Spleen (tissue), 11 donors: ENCODE data around the gene SLC27A1. TPM values are rescaled to one million over a fixed set of nuclear protein-coding genes. Genes with fewer than 3 reads are reported as not detected.

Experiments used
- DNase-seq: peaks from one replicate; pipeline ENCODE4 v3.0.0-alpha.2; 2020
- H3K27ac ChIP-seq, 8 donors: fragments of 200-600 bp; sonication (generic) in 7 of 8; 1 replicate in 4 of 8; 2 replicates in 4 of 8; pipeline versions ENCODE4 v1.5.0 to v1.8.0; 2016 to 2021; ENCODE audit warnings: inconsistent platforms in 4 of 8, mild to moderate bottlenecking in 4 of 8, moderate library complexity in 1 of 8
- H3K27me3 ChIP-seq, 7 donors: fragments of 200-600 bp; sonication (generic) in 6 of 7; replicated peaks in 1 of 7; 1 replicate in 4 of 7; 2 replicates in 3 of 7; pipeline versions ENCODE4 v1.5.0 to v1.8.0; 2016 to 2021; ENCODE audit warnings: inconsistent platforms in 3 of 7, mild to moderate bottlenecking in 1 of 7
- H3K36me3 ChIP-seq, 6 donors: fragments of 200-600 bp; sonication (generic) in 5 of 6; 1 replicate in 4 of 6; 2 replicates in 2 of 6; pipeline versions ENCODE4 v1.5.0 to v1.8.0; 2016 to 2021; ENCODE audit warnings: inconsistent platforms in 2 of 6
- H3K4me1 ChIP-seq, 6 donors: fragments of 200-600 bp; sonication (generic) in 5 of 6; 1 replicate in 3 of 6; 2 replicates in 3 of 6; pipeline versions ENCODE4 v1.5.0 to v1.8.0; 2016 to 2021; ENCODE audit warnings: inconsistent platforms in 3 of 6
- H3K4me3 ChIP-seq, 8 donors: fragments of 200-600 bp; sonication (generic) in 7 of 8; 1 replicate in 4 of 8; 2 replicates in 4 of 8; pipeline versions ENCODE4 v1.5.0 to v1.8.0; 2016 to 2021; ENCODE audit warnings: inconsistent platforms in 4 of 8, mild to moderate bottlenecking in 4 of 8, moderate library complexity in 2 of 8
- H3K9me3 ChIP-seq, 8 donors: fragments of 200-600 bp; sonication (generic) in 7 of 8; 1 replicate in 4 of 8; 2 replicates in 4 of 8; pipeline versions ENCODE4 v1.5.0 to v1.8.0; 2016 to 2021; ENCODE audit warnings: inconsistent platforms in 4 of 8
- POLR2A ChIP-seq, 3 donors: fragments of 450-650 bp; IDR thresholded peaks; one replicate each; pipeline ENCODE4 v1.5.1; 2017; ENCODE audit warnings: antibody characterized with exemption in 3 of 3, mild to moderate bottlenecking in 1 of 3
- POLR2AphosphoS5 ChIP-seq, 3 donors: sonication (generic); formaldehyde crosslinking; IDR thresholded peaks; one replicate each; pipeline ENCODE4 v1.5.1; 2017; ENCODE audit warnings: antibody characterized with exemption in 3 of 3
- WGBS, 5 donors: extraction: QIAGEN DNeasy Blood & Tissue Kit in 3 of 5; methylation state at CpG; one replicate each; pipeline versions ENCODE4 v1.1.5 to v1.1.7; 2013 to 2018; 5-methylcytosine and 5-hydroxymethylcytosine counted together
- intact Hi-C: fragments of 100-400 bp; cut with DNase I; formaldehyde crosslinking; loops from one replicate; pipeline ENCODE4 v1.15.0; 2023; ENCODE audit warnings: low total_unique reads
- polyA plus RNA-seq, 3 donors: library from polyadenylated mRNA; stranded (reverse); fragments of 200-250 nt; gene quantifications; one replicate each; pipeline ENCODE4 v1.2.1, GENCODE V29; 2013
- total RNA-seq, 7 donors: library from RNA; depleted of rRNA in 3 of 7; stranded (reverse); fragments of >200 nt in 3 of 7; fragmentation: NEBNext Ultra II Directional in 4 of 7; extraction: Animal tissue kit (Norgen Biotek cat#: 25700) in 4 of 7; gene quantifications; one replicate each; pipeline versions ENCODE4 v1.1.0 to v1.2.1, GENCODE V29; 2016 to 2021
- TF ChIP-seq, protein P1 (sequence below), 11 experiments: fragments of 200-600 bp in 7 of 11; fragments of 450-650 bp in 4 of 11; sonication (generic) in 4 of 11; IDR thresholded peaks in 8 of 11; conservative IDR thresholded peaks in 3 of 11; 1 replicate in 7 of 11; 2 replicates in 4 of 11; pipeline versions ENCODE4 v1.4.0 to v1.8.0; 2016 to 2021; ENCODE audit warnings: antibody characterized with exemption in 11 of 11, inconsistent platforms in 4 of 11, mild to moderate bottlenecking in 1 of 11
- donor health status: healthy with polysubstance abuse.
- donor health status: DM: no; HTN: no; CAD: no; lungs with moderate emphysema.
- donor health status: DM: no; HTN: no; CAD: no.
- donor health status: Bipolar disorder and iron deficiency.
- donor health status: healthy.
- donor health status: DM: no; HTN: no; CAD: no.
- donor health status: DM: yes; HTN: yes; CAD: no.

Gene SLC27A1
- total and polyA plus RNA-seq, 10 donors = 4.8 to 23.3 (median 14.8) TPM

DNA sequence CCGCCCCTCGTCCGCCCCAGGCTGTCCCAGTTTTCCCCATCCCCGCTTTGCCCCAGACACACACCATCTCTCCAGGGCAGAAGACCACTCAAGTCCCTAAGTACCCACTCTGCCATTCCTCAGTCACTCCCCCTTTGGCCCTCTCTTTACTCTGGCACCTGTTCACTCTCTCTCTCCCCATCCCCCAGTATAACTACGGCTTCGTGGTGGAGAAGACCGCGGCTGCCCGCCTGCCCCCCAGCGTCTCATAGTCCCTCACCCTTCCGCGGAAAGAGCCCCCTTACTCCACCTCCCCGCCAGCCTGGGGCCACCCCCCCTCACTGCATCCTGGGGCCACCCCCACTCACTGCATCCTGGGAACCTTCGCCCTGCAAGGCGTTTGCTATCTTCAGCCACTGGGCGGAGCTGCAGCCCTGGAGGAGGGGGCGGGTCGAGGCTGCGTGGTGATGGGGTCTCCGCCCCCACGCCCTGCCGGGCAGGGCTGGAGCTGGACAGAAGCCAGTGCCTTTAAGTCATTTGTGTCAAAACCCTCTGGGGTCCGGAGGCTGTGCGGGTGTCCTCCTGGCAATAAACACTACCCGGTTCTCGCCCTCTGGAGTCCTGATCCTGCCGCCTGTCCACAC, 45.5 kb upstream of the SLC27A1 start:
- Histone ChIP-seq H3K9me3 (no peaks in the 10 kb centered on the region), H3K4me3 (no peak overlapping the region), H3K4me1 (peaks cover 0 to 23% (median 9%) of the 10 kb centered on the region in 6 donors), H3K27me3 (no peaks in the 10 kb centered on the region), H3K36me3 (peaks cover 0 to 25% (median 4%) of the 10 kb centered on the region in 6 donors), H3K27ac (no peak overlapping the region)
- TF ChIP-seq POLR2AphosphoS5 (IDR thresholded peaks at IDR 0.05) = peak in 2 of 3 donors; percentile 26 to 69
- no peak for TF ChIP-seq POLR2A (IDR thresholded peaks at IDR 0.05)
- TF ChIP-seq, protein P1, sequence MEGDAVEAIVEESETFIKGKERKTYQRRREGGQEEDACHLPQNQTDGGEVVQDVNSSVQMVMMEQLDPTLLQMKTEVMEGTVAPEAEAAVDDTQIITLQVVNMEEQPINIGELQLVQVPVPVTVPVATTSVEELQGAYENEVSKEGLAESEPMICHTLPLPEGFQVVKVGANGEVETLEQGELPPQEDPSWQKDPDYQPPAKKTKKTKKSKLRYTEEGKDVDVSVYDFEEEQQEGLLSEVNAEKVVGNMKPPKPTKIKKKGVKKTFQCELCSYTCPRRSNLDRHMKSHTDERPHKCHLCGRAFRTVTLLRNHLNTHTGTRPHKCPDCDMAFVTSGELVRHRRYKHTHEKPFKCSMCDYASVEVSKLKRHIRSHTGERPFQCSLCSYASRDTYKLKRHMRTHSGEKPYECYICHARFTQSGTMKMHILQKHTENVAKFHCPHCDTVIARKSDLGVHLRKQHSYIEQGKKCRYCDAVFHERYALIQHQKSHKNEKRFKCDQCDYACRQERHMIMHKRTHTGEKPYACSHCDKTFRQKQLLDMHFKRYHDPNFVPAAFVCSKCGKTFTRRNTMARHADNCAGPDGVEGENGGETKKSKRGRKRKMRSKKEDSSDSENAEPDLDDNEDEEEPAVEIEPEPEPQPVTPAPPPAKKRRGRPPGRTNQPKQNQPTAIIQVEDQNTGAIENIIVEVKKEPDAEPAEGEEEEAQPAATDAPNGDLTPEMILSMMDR (IDR thresholded peaks at IDR 0.05 in 8 of 11, conservative IDR thresholded peaks at IDR 0.05 in 3 of 11) = peak in 6 of 11 experiments; percentile 8 to 50 (median 26)
- peak; percentile 76 for DNase-seq
- intact Hi-C loops = no loop called here
- 24 to 36% (median 29%) methylated on average over 20 to 27 of the region's 27 CpGs for WGBS, 5 donors

DNA sequence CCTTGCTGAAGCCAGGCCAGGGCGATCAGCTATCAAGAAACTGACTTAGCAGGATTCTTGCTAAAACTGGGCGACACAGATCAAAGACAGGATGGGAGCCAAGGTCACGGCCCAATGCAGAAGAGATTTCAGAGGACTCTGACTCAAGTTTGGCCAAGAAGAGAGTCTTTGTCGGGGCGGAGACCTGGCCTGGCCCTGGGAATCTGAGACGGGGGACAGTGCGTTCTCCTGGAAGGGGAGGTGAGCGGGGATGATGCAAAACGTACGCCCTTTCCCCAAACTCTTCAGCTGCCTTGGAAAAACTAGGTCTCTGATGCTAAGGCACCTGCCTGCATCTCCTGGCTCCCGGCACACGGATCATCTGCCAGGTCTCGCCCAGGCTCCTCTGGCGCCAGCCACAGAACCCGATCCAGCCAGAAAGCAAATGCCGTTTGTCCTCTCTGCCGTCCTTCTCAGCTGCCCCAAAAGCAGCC, 40.6 kb upstream of the SLC27A1 start:
- Histone ChIP-seq H3K9me3 (no peaks in the 10 kb centered on the region), H3K36me3 (no peaks in the 10 kb centered on the region), H3K4me1 (peaks cover 0 to 5% (median 2%) of the 10 kb centered on the region in 6 donors), H3K27me3 (no peaks in the 10 kb centered on the region), H3K27ac (no peak overlapping the region), H3K4me3 (no peak overlapping the region)
- intact Hi-C loops = no loop called here
- WGBS, 5 donors = 68 to 87% (median 79%) methylated on average over 17 of the region's 17 CpGs
- no peak for DNase-seq
- TF ChIP-seq POLR2AphosphoS5 (IDR thresholded peaks at IDR 0.05) (peak in 2 of 3 donors; percentile 17), POLR2A (IDR thresholded peaks at IDR 0.05) (no peak)

DNA sequence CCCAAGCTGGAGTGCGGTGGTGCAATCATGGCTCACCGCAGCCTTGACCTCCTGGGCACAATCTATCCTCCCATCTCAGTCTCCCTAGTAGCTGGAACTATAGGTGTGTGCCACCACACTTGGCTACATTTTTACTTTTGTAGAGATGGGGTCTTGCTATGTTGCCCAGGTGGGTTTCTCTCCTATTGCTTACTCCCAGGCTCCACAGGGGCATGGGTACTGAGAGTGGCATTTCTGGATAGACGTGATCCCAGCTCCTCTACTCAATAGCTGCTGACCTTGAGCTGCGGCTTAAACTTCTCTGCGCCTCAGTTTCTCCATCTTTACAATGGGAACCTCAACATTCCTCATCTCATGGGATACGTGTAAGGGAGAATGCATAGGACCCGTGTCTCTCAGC, 38.9 kb upstream of the SLC27A1 start:
- H3K9me3 ChIP-seq = peaks cover 0 to 5% (median 0%) of the 10 kb centered on the region in 8 donors
- peaks cover 0 to 7% (median 0%) of the 10 kb centered on the region in 6 donors for H3K36me3 ChIP-seq
- DNase-seq = no peak
- H3K27me3 ChIP-seq = no peaks in the 10 kb centered on the region
- no peaks in the 10 kb centered on the region for H3K4me1 ChIP-seq
- intact Hi-C loops = no loop called here
- H3K4me3 ChIP-seq = no peak overlapping the region
- H3K27ac ChIP-seq = no peak overlapping the region
- TF ChIP-seq, protein P1 (IDR thresholded peaks at IDR 0.05 in 8 of 11, conservative IDR thresholded peaks at IDR 0.05 in 3 of 11) = no peak
- TF ChIP-seq POLR2A (IDR thresholded peaks at IDR 0.05) (no peak), POLR2AphosphoS5 (IDR thresholded peaks at IDR 0.05) (no peak)
- 86 to 91% (median 89%) methylated on average over 7 of the region's 7 CpGs for WGBS, 5 donors

DNA sequence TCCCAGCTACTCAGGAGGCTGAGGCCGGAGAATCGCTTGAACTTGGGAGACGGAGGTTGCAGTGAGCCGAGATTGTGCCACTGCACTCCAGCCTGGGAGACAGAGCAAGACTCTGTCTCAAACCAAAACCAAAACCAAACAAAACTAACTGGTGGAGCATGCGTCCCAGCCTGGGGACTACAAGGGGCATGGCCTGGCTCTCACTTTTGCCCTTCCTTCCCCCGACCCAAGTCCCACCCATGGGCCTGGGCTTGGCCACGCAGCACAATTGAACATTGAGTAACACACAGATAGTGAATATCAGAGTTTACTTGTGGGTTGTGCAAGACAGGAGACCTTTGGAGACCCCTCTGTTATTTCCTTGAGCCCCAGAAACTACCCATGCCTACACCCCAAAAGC, 35.1 kb upstream of the SLC27A1 start:
- TF ChIP-seq POLR2AphosphoS5 (IDR thresholded peaks at IDR 0.05) = no peak
- TF ChIP-seq POLR2A (IDR thresholded peaks at IDR 0.05) = no peak
- TF ChIP-seq, protein P1 (IDR thresholded peaks at IDR 0.05 in 8 of 11, conservative IDR thresholded peaks at IDR 0.05 in 3 of 11) = no peak
- Histone ChIP-seq H3K27me3 (peaks cover 0 to 4% (median 0%) of the 10 kb centered on the region in 7 donors), H3K4me3 (no peak overlapping the region), H3K36me3 (peaks cover 0 to 8% (median 0%) of the 10 kb centered on the region in 6 donors), H3K9me3 (peaks cover 0 to 5% (median 0%) of the 10 kb centered on the region in 8 donors), H3K27ac (no peak overlapping the region), H3K4me1 (no peaks in the 10 kb centered on the region)
- DNase-seq = no peak
- WGBS, 5 donors = 69 to 89% (median 81%) methylated on average over 7 of the region's 7 CpGs
- intact Hi-C loops = no loop called here
